Stimulated activated CD4-positive, alpha-beta T cell treated with anti-CD3 and anti-CD28 coated beads, Interleukin-12 subunit alpha, Interleukin-12 subunit beta, amount 100 ng/mL, for 24 hours (primary cell): ENCODE data around the gene NR4A1.

Source experiments
- DNase-seq, 2 experiments: peaks; one replicate each; pipeline ENCODE4 v3.0.0-alpha.2; 2020; ENCODE audit warnings: low read depth in 2 of 2

The NR4A1 gene

DNA sequence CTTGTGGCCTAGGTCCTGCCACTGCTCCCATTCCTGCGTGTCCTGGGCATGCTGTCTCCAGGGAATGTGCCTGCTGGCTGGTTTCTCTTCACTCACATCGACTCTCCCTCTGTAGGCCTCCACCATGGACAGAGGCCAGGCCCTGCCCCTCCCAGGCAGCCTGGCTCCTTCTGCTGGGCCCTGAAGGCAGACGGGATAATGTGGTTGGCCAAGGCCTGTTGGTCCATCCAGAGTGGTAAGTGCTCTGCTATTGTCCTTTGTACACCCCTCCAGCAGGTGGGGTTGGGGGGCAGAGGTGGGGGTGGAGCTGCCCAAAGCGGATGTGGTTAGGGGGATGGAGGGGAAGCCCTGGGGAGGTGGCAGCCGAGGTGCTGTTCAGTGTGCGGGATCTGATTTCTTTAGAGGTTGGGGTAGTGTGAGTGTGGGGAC lies 9.5 kb upstream of the NR4A1 start:
- DNase-seq: no peak

DNA sequence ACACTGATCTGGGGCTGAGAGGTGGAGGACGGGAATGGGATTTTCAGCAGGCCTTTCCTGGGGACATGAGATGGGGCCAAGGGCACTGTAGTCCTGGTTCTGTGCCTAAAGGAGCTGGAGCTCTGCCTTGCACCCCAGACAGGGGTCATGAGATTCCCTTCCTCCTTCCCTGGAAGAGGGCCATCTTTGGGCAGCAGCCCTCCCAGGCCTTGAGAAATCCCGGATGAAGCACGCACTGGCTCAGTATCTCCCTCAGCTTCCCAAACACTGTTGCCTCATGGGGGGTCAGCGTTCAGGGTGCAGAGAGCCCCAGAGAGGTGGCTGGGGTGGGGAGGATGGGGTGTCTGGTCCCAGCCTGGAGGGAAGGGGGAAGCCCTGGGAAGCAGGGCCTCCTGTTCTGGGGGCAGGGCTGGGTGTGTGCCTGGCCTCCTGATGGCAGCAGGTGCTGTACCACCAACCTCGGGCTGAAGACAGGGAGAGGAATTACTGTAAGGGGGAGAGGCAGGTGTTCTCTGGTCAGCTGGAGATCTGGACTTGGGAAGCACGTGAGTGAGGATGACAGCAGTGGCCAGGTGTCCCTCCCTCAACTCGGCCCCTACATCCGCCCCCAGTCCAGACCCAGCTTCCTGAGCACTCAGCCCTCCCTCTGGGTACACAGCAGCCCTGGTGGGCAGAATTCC lies 8.4 kb upstream of the NR4A1 start:
- no peak for DNase-seq

DNA sequence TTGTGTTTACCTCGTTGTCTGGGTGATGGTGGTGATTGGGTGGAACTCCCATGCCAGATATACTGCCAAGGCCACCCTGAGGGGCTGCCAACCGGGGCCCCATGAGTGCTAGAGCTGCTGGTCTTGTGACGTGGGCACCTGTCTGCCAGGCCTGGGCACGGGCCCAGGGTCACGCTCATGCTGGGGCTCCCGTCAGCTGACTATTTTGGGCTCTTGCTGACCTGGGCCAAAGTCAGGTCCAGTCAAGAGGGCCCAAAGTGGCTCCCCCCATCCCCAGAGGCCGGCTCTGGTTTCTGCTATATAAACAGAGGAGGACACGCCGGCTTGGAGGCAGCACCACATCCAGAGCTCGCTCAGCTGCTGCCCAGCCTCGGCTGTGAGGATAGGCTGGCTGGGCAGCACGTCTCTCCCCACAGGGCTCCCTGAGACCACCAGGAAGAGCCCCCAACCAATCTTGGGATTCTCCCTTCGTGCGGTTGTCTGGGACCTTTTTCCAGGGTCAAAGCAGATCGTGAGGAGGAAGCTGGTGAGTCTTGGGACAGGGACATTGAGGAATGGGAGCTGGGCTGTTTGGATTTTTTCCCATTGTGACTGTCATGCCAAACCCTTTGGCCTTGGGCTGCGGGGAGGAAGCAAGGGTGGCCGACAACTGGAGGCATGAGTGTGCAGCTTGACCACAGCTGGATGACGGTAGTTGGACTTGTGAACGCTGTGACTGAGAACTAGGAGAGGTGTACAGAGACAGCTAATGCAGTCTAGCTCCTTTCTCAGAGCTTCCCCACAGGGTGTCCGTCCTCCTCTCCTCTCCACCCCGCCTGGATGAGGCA lies 7.6 kb upstream of the NR4A1 start:
- DNase-seq: no peak

DNA sequence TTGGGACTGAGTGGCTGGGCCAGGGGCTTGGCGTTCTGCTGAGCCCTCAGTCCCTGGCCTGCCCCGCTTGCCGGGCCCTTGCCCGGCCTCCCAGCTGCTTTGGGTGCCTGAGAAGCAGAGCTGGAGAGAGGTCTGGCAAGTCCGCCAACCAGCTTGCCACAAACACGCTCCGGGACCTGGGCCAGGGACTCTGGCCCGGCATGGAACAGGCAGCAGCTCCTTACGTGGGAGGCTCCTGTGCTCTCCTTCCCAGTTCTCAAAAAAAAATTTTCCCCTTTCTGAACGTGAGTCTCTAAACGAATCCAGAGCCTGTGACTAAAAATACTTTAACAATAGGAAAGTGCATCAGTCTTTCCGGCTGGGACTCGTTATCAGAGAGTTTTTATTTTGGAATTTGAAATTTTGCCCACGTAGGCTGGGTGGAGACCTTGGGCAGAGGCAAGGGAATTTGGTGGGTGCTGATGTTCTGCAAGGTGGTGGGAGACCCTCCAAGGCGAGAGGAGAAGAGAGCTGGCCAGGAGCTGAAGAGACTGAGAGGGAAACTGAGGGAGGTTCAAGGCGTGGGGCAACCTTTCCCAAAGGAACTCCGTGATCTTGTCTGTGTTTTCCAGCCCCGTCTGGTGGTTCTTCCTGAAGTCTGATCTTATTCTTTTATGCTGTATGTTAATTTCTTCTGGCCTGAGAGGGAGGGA lies 6.8 kb upstream of the NR4A1 start:
- DNase-seq: no peak

DNA sequence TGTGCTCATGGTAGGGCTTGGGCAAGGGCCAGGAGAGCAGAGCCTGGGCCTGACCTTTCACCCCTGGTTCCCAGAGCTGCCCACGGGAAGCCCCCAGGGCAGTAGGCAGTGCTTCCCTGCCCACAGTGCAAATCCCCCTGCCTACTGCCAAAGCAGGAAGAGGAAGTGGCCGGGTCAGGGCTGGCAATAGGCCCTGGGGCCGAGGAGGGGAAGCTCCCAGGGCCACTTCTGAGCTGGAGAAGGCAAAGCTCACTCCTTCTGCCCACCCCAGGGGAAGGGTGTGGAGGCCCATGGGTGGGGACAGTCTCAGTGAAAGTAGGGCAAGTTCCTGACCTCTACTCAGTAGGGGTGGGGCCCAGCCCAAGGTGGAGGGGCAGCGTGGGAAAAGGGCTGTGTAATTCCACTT lies 5.4 kb upstream of the NR4A1 start:
- no peak for DNase-seq

DNA sequence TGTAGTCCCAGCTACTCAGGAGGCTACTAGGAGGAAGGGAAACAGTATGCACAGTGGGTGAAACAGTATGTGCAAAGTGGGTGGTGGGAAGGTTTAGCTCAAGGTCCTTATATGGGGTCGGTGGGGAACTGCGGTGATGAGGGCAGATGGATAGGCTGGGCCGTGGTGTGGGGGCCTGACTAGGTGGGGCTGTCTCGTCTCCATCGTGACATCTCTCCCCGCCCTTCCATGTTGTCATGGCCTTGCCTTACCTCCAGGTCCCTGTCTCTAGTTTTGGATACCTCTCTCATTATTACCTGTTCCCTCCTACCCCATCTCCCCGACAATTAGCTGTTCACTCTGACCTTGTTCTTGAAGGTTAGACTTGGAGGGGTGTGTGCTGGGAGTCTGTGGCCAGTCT lies 4.4 kb upstream of the NR4A1 start:
- no peak for DNase-seq

DNA sequence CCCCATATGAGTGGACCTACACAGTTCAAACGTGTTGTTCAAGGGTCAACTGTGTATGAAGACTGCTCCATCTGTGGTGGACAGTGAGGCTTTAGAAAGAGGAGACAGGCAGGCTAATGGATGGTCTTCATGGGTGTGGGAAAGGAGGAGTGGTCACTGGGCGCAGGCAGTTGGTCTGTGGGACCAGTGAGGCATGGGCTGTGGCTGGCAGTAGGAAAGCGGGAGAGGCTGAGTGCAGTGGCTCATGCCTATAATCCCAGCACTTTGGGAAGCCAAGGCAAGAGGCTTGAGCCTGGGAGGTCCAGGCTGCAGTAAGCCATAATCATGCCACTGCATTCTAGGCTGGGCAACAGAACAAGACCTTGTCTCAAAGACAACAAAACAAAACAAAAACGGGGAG lies 2.0 kb upstream of the NR4A1 start:
- no peak for DNase-seq

DNA sequence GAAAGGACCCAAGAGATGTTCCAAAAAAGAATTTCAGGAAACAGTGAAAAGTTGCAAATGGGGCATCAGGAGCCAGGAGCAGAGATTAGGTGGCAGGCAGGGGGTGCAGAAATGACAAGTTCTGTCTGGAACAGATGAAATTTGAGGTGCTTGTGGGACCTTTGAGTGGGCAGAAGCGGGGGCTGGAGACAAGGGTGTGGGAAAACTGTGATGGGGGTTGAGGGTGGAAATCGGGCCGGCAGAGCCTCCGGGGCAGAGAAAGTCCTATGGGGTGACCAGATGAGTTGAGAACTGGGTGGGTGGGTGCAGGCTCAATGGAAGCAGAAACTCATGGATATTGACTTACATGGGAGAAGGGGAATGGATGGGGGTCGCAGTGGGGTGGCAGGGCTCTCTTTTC lies 1.6 kb upstream of the NR4A1 start:
- DNase-seq: no peak

DNA sequence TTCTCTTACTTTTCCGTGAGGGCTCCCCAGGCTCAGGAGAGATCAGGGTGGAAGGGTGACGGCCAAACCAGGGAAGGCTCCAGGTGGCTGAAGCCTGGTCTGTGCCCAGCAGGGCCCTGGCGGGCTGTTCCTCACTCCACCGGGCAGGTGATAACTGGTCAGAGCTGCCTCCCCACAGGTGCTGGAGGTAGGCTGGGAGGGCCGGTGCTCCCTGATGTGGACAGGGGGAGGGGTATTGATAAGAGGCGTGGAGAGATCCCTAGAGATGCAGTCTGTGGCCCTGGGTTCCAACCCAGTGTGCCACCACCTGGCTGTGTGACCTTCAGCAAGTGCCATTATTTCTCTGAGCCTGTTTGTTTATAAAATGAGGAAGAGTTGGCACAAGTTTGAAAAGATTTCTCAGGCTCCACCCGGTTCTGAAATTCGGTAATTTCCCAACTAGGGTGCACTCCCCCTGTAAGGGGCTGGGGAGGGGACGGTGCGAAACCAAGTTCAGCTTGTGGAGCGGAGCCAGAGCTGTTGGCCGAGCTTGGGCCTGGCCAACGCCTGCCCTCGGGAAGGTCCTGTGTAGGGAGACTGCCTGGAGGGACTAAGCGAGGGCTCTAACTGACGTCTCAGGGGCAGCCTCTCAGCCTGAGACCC lies 1.0 kb upstream of the NR4A1 start:
- no peak for DNase-seq

DNA sequence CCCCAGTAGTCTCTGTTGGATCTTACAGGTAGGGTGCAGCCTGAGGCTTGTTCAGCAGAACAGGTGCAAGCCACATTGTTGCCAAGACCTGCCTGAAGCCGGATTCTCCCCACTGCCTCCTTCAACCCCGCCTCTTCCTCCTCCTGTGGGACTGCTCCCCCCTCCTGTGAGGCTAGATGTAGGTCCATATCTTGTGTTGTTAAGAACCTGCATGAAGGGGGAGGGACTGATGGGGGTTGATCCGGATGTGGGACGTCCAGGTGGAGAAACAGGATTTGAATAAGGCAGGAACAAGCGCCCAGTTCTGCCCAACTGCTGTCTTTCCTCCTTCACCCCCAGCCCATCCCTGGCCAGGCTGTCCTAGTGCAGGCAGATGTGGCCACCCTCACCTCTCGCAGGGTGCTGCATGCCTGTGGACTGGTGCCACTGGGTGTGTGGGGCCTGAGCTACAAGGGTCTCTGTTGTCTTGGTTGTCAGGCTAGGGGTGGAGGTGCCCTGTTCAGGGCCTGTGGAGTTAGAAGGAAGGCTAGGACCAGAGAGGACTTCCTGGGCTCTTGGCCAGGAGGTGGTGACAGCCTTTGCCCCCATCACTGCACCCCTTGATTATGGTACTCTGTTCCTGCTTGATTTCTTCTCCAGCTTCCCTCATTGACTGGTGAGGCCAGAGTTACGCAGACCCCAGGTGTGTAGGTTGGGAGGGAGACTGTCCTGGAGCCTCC lies 1.4 kb downstream of the NR4A1 start:
- no peak for DNase-seq

DNA sequence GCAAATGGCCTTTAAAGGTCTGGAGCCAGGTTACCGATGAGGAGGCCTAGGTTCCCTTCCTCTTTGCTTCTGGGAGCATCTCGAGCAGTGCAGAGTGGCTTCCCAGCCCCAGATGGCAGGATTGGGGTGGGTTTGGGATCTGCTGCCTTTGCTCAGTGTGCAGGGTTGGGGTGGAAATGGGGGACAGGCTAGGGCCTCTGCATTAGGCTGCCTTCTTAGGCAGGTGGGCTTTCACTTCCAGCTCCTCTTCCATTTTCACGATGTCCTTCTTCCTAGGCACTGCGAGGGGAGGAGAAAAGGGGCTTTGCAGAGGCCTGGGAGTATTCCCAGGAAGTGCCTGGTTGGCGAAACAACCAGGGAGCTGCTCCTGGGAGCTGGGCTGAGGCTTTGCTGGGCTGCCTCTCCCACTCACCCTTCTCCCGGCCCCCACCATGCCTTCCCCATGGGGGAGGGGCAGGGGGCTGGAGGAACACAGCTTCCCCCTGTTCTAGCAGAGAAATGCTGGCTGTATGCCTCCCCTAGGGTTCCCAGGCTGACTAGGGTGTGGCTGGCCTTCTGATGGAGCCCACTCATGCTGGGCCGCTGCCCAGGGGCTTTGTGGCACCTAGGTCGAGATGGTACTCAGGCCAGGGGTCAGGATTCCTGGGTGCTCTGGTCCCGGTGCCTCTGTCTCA lies 2.4 kb downstream of the NR4A1 start:
- DNase-seq: no peak

DNA sequence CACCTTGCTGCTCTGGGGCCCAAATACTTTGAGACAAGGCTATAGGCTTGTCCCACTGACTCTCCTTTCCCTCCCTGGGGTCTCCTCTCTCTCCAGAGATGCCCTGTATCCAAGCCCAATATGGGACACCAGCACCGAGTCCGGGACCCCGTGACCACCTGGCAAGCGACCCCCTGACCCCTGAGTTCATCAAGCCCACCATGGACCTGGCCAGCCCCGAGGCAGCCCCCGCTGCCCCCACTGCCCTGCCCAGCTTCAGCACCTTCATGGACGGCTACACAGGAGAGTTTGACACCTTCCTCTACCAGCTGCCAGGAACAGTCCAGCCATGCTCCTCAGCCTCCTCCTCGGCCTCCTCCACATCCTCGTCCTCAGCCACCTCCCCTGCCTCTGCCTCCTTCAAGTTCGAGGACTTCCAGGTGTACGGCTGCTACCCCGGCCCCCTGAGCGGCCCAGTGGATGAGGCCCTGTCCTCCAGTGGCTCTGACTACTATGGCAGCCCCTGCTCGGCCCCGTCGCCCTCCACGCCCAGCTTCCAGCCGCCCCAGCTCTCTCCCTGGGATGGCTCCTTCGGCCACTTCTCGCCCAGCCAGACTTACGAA lies 3.1 kb downstream of the NR4A1 start:
- no peak for DNase-seq

DNA sequence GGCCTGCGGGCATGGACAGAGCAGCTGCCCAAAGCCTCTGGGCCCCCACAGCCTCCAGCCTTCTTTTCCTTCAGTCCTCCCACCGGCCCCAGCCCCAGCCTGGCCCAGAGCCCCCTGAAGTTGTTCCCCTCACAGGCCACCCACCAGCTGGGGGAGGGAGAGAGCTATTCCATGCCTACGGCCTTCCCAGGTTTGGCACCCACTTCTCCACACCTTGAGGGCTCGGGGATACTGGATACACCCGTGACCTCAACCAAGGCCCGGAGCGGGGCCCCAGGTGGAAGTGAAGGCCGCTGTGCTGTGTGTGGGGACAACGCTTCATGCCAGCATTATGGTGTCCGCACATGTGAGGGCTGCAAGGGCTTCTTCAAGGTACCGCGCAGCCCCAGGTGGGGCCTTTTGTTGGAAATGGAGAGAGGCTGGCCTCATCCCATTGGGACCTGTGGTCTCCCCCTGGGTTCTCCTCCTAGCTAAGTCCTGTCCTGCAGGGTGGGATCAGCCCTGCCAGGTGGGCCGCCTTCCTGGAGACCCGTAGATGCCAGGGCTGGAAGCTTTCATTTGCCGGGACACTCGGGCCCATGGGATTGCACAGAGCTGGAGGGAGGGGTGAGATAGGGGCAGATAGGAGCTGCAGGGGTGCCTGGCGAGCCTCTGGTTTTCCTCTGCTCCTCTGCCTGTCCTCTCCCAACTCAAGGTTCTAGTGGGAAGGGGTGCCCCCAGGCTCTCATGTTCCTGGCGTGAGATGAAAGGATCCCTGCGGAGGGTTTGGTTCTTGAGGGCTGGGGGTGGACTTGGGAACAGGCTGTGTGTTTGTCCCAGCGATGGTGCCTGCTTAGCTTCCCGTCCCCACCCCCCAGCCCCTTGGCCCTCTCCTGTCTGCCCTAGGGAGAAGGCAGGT lies 3.8 kb downstream of the NR4A1 start:
- no peak for DNase-seq

DNA sequence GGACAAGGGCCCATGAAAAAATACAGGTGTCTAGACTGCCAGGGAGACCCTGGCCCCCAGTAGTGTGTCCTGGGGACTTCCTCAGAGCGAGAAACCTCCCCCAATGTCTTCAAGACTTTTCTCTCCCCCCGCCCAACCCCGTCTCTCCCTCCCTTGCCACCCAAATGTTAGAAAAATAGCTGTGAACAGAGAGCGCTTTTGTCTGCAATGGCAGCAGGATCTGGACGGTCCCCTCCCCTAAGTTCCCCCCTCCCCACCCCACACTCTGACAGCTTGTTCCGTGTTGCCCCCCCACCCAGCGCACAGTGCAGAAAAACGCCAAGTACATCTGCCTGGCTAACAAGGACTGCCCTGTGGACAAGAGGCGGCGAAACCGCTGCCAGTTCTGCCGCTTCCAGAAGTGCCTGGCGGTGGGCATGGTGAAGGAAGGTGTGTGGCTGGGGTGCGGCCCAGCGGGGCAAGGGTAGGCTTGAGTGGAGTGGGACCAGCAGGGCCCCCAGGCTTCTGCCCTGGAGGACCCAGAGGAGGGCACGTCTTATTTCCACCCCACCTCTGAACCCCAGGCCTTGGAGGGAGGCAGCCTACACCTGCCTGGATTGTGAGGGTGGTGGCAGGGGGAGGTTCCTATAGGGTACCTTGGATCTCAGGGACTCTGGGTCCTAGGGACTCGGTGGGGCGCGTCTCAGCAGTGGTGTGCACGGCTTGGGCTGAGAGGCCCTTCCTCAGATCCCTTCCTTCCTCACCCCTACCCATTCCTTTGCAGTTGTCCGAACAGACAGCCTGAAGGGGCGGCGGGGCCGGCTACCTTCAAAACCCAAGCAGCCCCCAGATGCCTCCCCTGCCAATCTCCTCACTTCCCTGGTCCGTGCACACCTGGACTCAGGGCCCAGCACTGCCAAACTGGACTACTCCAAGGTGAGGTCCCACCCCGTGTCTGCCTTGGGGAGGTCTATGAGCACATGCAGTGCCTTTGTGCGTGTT lies 4.8 kb downstream of the NR4A1 start:
- DNase-seq: no peak

DNA sequence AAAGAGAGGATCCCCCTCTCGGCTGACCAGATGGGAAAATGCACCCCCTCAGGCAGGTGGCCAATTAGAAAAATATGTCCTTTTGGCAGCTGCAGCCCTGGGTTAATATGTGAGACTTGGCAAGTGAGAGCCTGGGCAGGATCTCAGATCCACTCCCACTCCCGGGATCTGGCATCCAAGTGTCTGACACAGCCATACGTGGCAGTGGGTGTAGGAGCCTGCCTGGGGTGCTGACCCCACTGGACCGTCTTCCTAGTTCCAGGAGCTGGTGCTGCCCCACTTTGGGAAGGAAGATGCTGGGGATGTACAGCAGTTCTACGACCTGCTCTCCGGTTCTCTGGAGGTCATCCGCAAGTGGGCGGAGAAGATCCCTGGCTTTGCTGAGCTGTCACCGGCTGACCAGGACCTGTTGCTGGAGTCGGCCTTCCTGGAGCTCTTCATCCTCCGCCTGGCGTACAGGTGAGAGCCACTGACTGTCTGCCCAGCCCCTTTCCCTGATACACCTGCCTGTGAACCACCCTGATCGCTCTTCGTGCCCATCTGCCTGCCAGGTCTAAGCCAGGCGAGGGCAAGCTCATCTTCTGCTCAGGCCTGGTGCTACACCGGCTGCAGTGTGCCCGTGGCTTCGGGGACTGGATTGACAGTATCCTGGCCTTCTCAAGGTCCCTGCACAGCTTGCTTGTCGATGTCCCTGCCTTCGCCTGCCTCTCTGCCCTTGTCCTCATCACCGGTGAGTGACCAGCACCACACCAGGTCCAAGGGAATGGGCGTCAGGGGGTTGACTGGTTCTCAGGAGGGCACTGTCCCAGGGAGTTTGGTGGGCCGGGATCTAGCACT lies 5.8 kb downstream of the NR4A1 start:
- DNase-seq: no peak

DNA sequence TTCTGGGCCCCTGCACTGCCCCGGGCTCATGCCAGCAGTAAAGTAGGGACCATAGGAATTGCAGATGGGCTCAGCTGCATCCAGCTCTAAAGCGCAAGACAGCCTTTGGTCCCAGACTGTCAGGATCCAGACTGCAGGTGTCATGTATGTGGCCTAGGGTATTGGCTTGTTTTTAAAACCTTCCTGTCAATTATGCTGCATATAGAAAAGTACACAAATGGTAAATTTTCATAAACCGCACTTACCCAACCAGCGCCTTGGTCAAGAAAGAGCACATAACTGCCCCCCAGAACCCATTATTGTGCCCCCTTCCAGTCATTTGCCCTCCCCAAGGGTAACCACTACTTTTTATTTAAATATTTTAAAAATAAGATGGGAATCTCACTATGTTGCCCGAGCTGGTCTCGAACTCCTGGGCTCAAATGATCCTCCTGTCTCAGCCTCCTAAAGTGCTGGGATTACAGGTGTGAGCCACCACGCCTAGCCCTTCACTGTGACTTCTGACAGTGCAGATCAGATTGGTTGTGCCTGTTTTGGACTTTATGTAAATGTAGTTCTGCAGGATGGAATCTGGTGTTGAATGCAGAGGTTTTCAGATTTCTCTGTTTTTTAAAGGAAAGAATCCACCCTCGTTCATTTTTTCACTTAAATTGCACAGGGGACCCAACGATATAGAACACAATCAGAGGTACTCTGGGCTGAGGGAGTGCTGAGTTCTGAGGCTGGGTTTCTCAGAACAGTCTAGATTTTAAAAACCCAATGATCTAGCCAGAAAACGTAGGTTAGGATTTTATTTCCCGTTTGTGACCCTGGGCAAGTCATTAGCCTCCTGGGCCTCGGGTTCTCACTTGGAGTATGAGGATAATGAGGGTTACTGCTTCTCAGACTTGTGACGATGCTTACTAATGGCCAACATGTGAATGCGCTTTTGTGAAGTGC lies 6.7 kb downstream of the NR4A1 start:
- no peak for DNase-seq
